Measurements from ENCODE around the gene PDE1C.

DNA sequence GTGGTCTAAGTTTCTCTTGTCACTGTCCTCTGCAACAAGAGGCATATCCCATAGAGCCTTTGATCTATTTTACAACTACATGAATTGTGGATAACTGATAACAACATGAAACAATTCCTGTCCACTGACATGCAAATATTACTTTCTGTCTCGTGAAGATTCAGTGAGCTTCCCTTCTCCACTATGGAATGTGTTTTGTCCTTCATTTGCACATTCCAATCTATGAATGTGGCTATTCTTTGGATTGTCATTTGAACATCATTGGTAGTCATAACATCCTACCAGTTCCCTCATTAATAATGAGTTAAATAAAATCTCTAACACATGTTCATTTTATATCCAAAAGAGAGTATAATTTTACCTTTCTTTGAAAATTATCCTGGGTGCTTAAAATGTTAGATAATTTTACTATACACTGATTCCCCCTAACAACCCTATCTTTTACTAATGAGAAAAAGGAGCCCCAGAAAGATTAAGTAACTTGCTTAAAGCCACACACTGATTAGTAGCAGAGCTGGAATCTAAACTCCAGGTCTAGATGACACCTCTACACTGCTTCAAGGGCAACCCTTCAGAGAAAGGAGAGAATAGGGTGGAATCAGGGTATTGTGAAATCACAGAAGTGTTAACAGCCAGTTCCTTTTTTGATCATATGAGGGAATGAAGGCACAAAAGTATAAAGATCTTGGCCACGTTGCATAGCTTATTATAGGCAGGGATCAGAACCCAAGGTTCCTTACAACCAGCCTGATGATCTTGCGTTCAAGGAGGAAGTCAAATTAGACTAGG is 39.1 kb downstream of the PDE1C start:
- TF ChIP-seq, protein P1, sequence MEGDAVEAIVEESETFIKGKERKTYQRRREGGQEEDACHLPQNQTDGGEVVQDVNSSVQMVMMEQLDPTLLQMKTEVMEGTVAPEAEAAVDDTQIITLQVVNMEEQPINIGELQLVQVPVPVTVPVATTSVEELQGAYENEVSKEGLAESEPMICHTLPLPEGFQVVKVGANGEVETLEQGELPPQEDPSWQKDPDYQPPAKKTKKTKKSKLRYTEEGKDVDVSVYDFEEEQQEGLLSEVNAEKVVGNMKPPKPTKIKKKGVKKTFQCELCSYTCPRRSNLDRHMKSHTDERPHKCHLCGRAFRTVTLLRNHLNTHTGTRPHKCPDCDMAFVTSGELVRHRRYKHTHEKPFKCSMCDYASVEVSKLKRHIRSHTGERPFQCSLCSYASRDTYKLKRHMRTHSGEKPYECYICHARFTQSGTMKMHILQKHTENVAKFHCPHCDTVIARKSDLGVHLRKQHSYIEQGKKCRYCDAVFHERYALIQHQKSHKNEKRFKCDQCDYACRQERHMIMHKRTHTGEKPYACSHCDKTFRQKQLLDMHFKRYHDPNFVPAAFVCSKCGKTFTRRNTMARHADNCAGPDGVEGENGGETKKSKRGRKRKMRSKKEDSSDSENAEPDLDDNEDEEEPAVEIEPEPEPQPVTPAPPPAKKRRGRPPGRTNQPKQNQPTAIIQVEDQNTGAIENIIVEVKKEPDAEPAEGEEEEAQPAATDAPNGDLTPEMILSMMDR (conservative IDR thresholded peaks at IDR 0.05; ENCODE audit: low read length) = no peak
- no peak for TF ChIP-seq EZH2phosphoT487 (IDR thresholded peaks at IDR 0.05; ENCODE audit: borderline replicate concordance, low read depth, low read length)
